ENCODE measurements around the gene DCLRE1A. TPM values are rescaled to one million over a fixed set of nuclear protein-coding genes. Genes with fewer than 3 reads are reported as not detected.

The DCLRE1A gene
- total RNA-seq, 1 experiment from 2014 or later: 7.7 TPM

DNA sequence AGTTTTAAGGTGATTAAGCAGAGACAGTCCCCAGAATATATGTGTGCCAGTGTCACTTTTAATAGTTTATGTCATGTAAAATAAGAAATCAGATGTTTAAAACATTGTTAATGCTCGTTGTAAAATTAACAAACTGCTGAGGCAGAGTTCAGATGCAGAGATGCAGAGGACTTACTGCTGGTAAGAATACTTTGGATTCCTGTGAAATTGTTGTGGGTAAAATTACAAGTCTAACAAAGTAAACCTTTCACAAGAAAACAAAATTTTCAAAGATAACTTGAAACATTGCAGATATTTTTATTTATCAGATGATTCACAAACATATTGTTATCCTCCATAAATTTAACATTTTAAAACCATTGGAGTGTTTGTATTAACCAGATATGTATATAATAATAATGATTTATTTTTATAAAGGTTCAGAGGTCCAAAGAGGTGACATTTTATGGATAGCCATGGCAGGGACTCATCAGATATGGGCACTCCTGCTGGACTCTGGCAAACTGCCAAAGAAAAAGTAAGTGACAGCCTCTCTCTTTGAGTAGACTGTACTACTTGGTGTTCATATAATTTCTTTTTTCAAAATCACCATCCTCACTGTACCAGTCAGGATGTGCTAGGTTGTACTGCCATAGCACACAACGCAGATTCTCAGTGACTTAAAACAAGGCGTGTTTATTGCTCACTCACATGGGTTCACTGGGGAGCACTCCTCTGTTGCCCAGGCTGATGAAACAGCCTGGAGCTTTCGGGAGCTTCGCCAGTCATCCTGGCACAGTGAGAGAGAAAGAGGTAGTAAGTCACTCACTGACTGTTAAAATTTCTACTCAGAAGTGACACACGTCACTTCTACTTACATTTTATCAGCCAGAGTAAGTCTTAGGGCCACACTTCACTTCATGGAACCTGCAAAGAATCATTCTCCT is 44.1 kb upstream of the DCLRE1A start:
- BruUV-seq (replicated peaks): no TSS peak
- Histone ChIP-seq H3K4me1 (replicated peaks; ENCODE audit: insufficient read depth) (peaks cover 19% of the 10 kb centered on the region), H3F3A (ENCODE audit: insufficient read depth, low read depth) (no peaks in the 10 kb centered on the region), H3K79me2 (ENCODE audit: low read depth) (no peaks in the 10 kb centered on the region), H3K27me3 (ENCODE audit: insufficient read depth, low read depth) (no peaks in the 10 kb centered on the region), H3K4me3 (no peak overlapping the region), H3K9me2 (ENCODE audit: insufficient read depth) (no peaks in the 10 kb centered on the region), H4K20me1 (ENCODE audit: insufficient read depth) (no peaks in the 10 kb centered on the region; the same call in 1 of the 2 replicates), H3K27ac (no peak overlapping the region), H2AFZ (no peak overlapping the region), H3K9me3 (ENCODE audit: insufficient read depth, low read depth) (no peaks in the 10 kb centered on the region), H3K4me2 (no peak overlapping the region), H3K36me3 (ENCODE audit: low read depth) (0 out of 2 replicates have a peak, but pooled peaks cover 5% of the 10 kb centered on the region)
- POLR2A ChIA-PET (ENCODE audit: unreplicated experiment): no interaction called here
- no peak for DNase-seq
- CTCF ChIA-PET: no interaction called here
- intact Hi-C loops (cut with micrococcal nuclease; ENCODE audit: unreplicated experiment): no loop called here
- TF ChIP-seq, protein P1, sequence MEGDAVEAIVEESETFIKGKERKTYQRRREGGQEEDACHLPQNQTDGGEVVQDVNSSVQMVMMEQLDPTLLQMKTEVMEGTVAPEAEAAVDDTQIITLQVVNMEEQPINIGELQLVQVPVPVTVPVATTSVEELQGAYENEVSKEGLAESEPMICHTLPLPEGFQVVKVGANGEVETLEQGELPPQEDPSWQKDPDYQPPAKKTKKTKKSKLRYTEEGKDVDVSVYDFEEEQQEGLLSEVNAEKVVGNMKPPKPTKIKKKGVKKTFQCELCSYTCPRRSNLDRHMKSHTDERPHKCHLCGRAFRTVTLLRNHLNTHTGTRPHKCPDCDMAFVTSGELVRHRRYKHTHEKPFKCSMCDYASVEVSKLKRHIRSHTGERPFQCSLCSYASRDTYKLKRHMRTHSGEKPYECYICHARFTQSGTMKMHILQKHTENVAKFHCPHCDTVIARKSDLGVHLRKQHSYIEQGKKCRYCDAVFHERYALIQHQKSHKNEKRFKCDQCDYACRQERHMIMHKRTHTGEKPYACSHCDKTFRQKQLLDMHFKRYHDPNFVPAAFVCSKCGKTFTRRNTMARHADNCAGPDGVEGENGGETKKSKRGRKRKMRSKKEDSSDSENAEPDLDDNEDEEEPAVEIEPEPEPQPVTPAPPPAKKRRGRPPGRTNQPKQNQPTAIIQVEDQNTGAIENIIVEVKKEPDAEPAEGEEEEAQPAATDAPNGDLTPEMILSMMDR (conservative IDR thresholded peaks at IDR 0.05): no peak
- TF ChIP-seq EZH2 (IDR thresholded peaks at IDR 0.05; ENCODE audit: low read depth): no peak

GRCh38 chr10:113895018-113895417 is 41.1 kb upstream of the DCLRE1A start:
- Histone ChIP-seq H3F3A (ENCODE audit: insufficient read depth, low read depth) (no peaks in the 10 kb centered on the region), H2AFZ (no peak overlapping the region), H3K36me3 (ENCODE audit: low read depth) (no peaks in the 10 kb centered on the region; the same call in 1 of the 2 replicates), H3K4me3 (no peak overlapping the region), H3K27ac (no peak overlapping the region), H3K27me3 (ENCODE audit: insufficient read depth, low read depth) (no peaks in the 10 kb centered on the region), H3K9me3 (ENCODE audit: insufficient read depth, low read depth) (no peaks in the 10 kb centered on the region), H4K20me1 (ENCODE audit: insufficient read depth) (no peaks in the 10 kb centered on the region; the same call in 1 of the 2 replicates), H3K9me2 (ENCODE audit: insufficient read depth) (no peaks in the 10 kb centered on the region), H3K79me2 (ENCODE audit: low read depth) (no peaks in the 10 kb centered on the region), H3K4me2 (0 out of 2 replicates have a peak overlapping the region, but pooled peaks have one; percentile 23), H3K4me1 (replicated peaks; ENCODE audit: insufficient read depth) (peaks cover 19% of the 10 kb centered on the region)
- no peak for TF ChIP-seq EZH2 (IDR thresholded peaks at IDR 0.05; ENCODE audit: low read depth)
- TF ChIP-seq, protein P1 (conservative IDR thresholded peaks at IDR 0.05): no peak
- CTCF ChIA-PET: no interaction called here
- no TSS peak for BruUV-seq (replicated peaks)
- intact Hi-C loops (cut with micrococcal nuclease; ENCODE audit: unreplicated experiment): no loop called here
- DNase-seq: peak in 1 of 2 experiments; percentile 66
- POLR2A ChIA-PET (ENCODE audit: unreplicated experiment): no interaction called here

DNA sequence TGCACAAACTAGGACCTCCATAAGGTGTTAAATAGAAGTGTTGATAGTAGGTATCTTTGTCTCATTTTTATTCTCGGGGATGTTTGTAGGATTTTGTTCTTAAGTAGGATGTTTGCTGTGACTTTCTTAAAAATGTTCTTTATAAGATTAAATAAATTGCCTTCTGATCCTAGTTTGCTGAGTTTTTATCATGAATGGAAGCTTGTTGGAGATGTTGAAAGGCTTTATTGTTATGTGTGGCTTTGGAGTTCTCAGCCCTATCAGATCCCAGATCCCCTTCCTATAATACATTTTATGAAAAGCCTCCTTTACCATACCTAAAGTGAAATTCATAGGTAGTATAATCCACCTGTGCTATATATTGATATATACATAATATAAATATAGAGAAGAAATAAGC is 40.7 kb upstream of the DCLRE1A start:
- Histone ChIP-seq H2AFZ (no peak overlapping the region), H3F3A (ENCODE audit: insufficient read depth, low read depth) (no peaks in the 10 kb centered on the region), H3K36me3 (ENCODE audit: low read depth) (no peaks in the 10 kb centered on the region; the same call in 1 of the 2 replicates), H3K9me2 (ENCODE audit: insufficient read depth) (no peaks in the 10 kb centered on the region), H3K4me3 (no peak overlapping the region), H3K79me2 (ENCODE audit: low read depth) (no peaks in the 10 kb centered on the region), H3K4me2 (no peak overlapping the region), H3K9me3 (ENCODE audit: insufficient read depth, low read depth) (no peaks in the 10 kb centered on the region), H3K27ac (no peak overlapping the region), H3K27me3 (ENCODE audit: insufficient read depth, low read depth) (no peaks in the 10 kb centered on the region), H3K4me1 (replicated peaks; ENCODE audit: insufficient read depth) (peaks cover 19% of the 10 kb centered on the region), H4K20me1 (ENCODE audit: insufficient read depth) (no peaks in the 10 kb centered on the region; the same call in 1 of the 2 replicates)
- no peak for TF ChIP-seq EZH2 (IDR thresholded peaks at IDR 0.05; ENCODE audit: low read depth)
- TF ChIP-seq, protein P1 (conservative IDR thresholded peaks at IDR 0.05): no peak
- ChIA-PET CTCF (no interaction called here), POLR2A (ENCODE audit: unreplicated experiment) (no interaction called here)
- no TSS peak for BruUV-seq (replicated peaks)
- intact Hi-C loops (cut with micrococcal nuclease; ENCODE audit: unreplicated experiment): no loop called here
- no peak for DNase-seq

Measured in PC-9 (cell line).